Measurements from ENCODE around the gene SMAD4. TPM values are rescaled to one million over a fixed set of nuclear protein-coding genes. Genes with fewer than 3 reads are reported as not detected.

Gene SMAD4
- total RNA-seq, 1 experiment from 2014 or later, result 19.7 TPM

DNA sequence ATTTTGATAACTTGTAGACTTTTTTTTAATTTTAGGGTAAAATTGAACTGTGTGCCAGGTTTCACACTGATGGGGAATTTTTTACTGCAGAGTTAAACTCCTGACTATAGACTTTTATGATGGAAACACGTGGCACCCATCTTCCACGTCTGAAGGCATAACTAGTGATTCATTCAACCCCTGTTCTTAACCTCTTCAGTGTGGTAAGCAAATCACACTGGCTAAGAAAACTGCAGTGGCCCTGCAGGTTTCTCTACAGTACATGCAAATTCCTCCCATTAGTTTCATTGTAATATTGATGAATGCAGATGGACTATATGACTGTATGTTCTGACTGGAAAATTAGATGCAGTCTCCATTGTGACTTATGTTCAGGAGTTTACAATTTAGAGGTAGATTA, 47.2 kb downstream of the SMAD4 start:
- Histone ChIP-seq H3K27ac (ENCODE audit: low read length) (no peak overlapping the region), H3K36me3 (ENCODE audit: low read depth, low read length) (no peaks in the 10 kb centered on the region), H3K4me3 (ENCODE audit: low read length) (no peak overlapping the region), H3K4me2 (ENCODE audit: low read length) (no peak overlapping the region), H3K79me2 (ENCODE audit: low read length) (no peaks in the 10 kb centered on the region), H2AFZ (ENCODE audit: low read length) (no peak overlapping the region), H3K9ac (ENCODE audit: low read length) (no peak overlapping the region), H3K9me2 (replicated peaks; ENCODE audit: low read length) (no peaks in the 10 kb centered on the region), H3K4me1 (ENCODE audit: insufficient read depth, low read length) (no peaks in the 10 kb centered on the region), H3F3A (ENCODE audit: low read length, unreplicated experiment) (no peaks in the 10 kb centered on the region), H3K27me3 (ENCODE audit: low read length) (no peaks in the 10 kb centered on the region), H4K20me1 (ENCODE audit: low read length) (no peaks in the 10 kb centered on the region), H3K9me3 (ENCODE audit: low read length) (no peaks in the 10 kb centered on the region)
- ChIA-PET CTCF (no interaction called here), POLR2A (ENCODE audit: unreplicated experiment) (no interaction called here)
- TF ChIP-seq, protein P1, sequence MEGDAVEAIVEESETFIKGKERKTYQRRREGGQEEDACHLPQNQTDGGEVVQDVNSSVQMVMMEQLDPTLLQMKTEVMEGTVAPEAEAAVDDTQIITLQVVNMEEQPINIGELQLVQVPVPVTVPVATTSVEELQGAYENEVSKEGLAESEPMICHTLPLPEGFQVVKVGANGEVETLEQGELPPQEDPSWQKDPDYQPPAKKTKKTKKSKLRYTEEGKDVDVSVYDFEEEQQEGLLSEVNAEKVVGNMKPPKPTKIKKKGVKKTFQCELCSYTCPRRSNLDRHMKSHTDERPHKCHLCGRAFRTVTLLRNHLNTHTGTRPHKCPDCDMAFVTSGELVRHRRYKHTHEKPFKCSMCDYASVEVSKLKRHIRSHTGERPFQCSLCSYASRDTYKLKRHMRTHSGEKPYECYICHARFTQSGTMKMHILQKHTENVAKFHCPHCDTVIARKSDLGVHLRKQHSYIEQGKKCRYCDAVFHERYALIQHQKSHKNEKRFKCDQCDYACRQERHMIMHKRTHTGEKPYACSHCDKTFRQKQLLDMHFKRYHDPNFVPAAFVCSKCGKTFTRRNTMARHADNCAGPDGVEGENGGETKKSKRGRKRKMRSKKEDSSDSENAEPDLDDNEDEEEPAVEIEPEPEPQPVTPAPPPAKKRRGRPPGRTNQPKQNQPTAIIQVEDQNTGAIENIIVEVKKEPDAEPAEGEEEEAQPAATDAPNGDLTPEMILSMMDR (conservative IDR thresholded peaks at IDR 0.05; ENCODE audit: low read depth, low read length), result no peak
- TF ChIP-seq EZH2phosphoT487 (IDR thresholded peaks at IDR 0.05; ENCODE audit: borderline replicate concordance, low read length), result no peak
- no TSS peak for BruUV-seq (replicated peaks)
- intact Hi-C loops (cut with micrococcal nuclease), result no loop called here
- ATAC-seq, result no peak
- no peak for DNase-seq

DNA sequence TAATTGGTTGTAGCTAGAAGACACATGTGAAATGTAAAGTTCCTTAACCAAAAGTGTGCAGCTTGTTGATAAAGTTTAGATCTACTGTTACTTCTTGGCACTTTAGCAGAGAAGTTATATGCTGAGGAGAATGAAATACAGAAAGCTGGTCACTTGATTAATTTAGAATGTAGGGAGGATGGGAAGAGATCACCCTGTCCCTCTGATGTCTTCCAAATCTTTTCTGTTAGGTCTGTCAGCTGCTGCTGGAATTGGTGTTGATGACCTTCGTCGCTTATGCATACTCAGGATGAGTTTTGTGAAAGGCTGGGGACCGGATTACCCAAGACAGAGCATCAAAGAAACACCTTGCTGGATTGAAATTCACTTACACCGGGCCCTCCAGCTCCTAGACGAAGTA, 48.0 kb downstream of the SMAD4 start:
- no peaks in the 10 kb centered on the region for H4K20me1 ChIP-seq (ENCODE audit: low read length)
- H3K9me3 ChIP-seq (ENCODE audit: low read length), result no peaks in the 10 kb centered on the region
- CTCF ChIA-PET, result no interaction called here
- no peaks in the 10 kb centered on the region for H3K4me1 ChIP-seq (ENCODE audit: insufficient read depth, low read length)
- no peaks in the 10 kb centered on the region for H3F3A ChIP-seq (ENCODE audit: low read length, unreplicated experiment)
- H3K4me3 ChIP-seq (ENCODE audit: low read length), result no peak overlapping the region
- POLR2A ChIA-PET (ENCODE audit: unreplicated experiment), result no interaction called here
- no peaks in the 10 kb centered on the region for H3K79me2 ChIP-seq (ENCODE audit: low read length)
- no TSS peak for BruUV-seq (replicated peaks)
- no peaks in the 10 kb centered on the region for H3K36me3 ChIP-seq (ENCODE audit: low read depth, low read length)
- H3K27me3 ChIP-seq (ENCODE audit: low read length), result no peaks in the 10 kb centered on the region
- ATAC-seq (no peak), DNase-seq (no peak)
- H3K9ac ChIP-seq (ENCODE audit: low read length), result no peak overlapping the region
- no peaks in the 10 kb centered on the region for H3K9me2 ChIP-seq (replicated peaks; ENCODE audit: low read length)
- intact Hi-C loops (cut with micrococcal nuclease), result no loop called here
- H3K4me2 ChIP-seq (ENCODE audit: low read length), result no peak overlapping the region
- H3K27ac ChIP-seq (ENCODE audit: low read length), result no peak overlapping the region
- no peak overlapping the region for H2AFZ ChIP-seq (ENCODE audit: low read length)
- TF ChIP-seq, protein P1 (conservative IDR thresholded peaks at IDR 0.05; ENCODE audit: low read depth, low read length), result no peak
- TF ChIP-seq EZH2 (IDR thresholded peaks at IDR 0.05; ENCODE audit: low read length, unreplicated experiment) (no peak), EZH2phosphoT487 (IDR thresholded peaks at IDR 0.05; ENCODE audit: borderline replicate concordance, low read length) (no peak)

GRCh38 chr18:51082571-51083267, 52.7 kb downstream of the SMAD4 start:
- DNase-seq, result no peak
- no peak overlapping the region for H3K4me3 ChIP-seq (ENCODE audit: low read length)
- no peak overlapping the region for H3K9ac ChIP-seq (ENCODE audit: low read length)
- no peak for ATAC-seq
- H3K79me2 ChIP-seq (ENCODE audit: low read length), result no peaks in the 10 kb centered on the region
- no peaks in the 10 kb centered on the region for H3K9me2 ChIP-seq (replicated peaks; ENCODE audit: low read length)
- H3K27me3 ChIP-seq (ENCODE audit: low read length), result no peaks in the 10 kb centered on the region
- no peak for TF ChIP-seq EZH2 (IDR thresholded peaks at IDR 0.05; ENCODE audit: low read length, unreplicated experiment)
- TF ChIP-seq EZH2phosphoT487 (IDR thresholded peaks at IDR 0.05; ENCODE audit: borderline replicate concordance, low read length), result no peak
- TF ChIP-seq, protein P1 (conservative IDR thresholded peaks at IDR 0.05; ENCODE audit: low read depth, low read length), result no peak
- no peak overlapping the region for H3K4me2 ChIP-seq (ENCODE audit: low read length)
- H3K36me3 ChIP-seq (ENCODE audit: low read depth, low read length), result peaks cover 6% of the 10 kb centered on the region; the same call in 1 of the 2 replicates
- no peak overlapping the region for H3K27ac ChIP-seq (ENCODE audit: low read length)
- ChIA-PET CTCF (no interaction called here), POLR2A (ENCODE audit: unreplicated experiment) (no interaction called here)
- H3F3A ChIP-seq (ENCODE audit: low read length, unreplicated experiment), result no peaks in the 10 kb centered on the region
- no peak overlapping the region for H2AFZ ChIP-seq (ENCODE audit: low read length)
- BruUV-seq (replicated peaks), result no TSS peak
- no peaks in the 10 kb centered on the region for H4K20me1 ChIP-seq (ENCODE audit: low read length)
- no peaks in the 10 kb centered on the region for H3K9me3 ChIP-seq (ENCODE audit: low read length)
- intact Hi-C loops (cut with micrococcal nuclease), result no loop called here
- no peaks in the 10 kb centered on the region for H3K4me1 ChIP-seq (ENCODE audit: insufficient read depth, low read length)

Data from PC-3 (cell line).